HEK293T (cell line): Measurements from ENCODE around the gene XRN2.

Experiments used
- CTCF ChIA-PET: fragments of 350-600 bp; formaldehyde crosslinking; extraction: SDS; loops from one replicate; lab custom pipeline; 2021; ENCODE audit warnings: antibody characterized with exemption, inconsistent platforms; lab: Yijun Ruan, JAX
- POLR2A ChIA-PET: fragments of 350-600 bp; formaldehyde crosslinking; extraction: SDS; loops from one replicate; lab custom pipeline; 2020; ENCODE audit warnings: antibody characterized with exemption, inconsistent platforms; lab: Yijun Ruan, JAX
- DNase-seq: peaks from one replicate; pipeline ENCODE4 v3.0.0; 2012; ENCODE audit warnings: mixed read lengths; ENCODE audit errors: extremely low spot score
- ARNT ChIP-seq: fragments of 450-650 bp; IDR thresholded peaks from 2 replicates; pipeline ENCODE4 v1.6.1; 2017; ENCODE audit warnings: mild to moderate bottlenecking
- BHLHE40 ChIP-seq: fragments of 450-650 bp; IDR thresholded peaks from 2 replicates; pipeline ENCODE4 v1.6.1; 2016; ENCODE audit warnings: mild to moderate bottlenecking, moderate library complexity, borderline replicate concordance
- CTBP1 ChIP-seq: fragments of 450-650 bp; IDR thresholded peaks from 2 replicates; pipeline ENCODE4 v1.6.1; 2016; ENCODE audit warnings: borderline replicate concordance
- ELF4 ChIP-seq: fragments of 450-650 bp; IDR thresholded peaks from 2 replicates; pipeline ENCODE4 v1.6.1; 2017; ENCODE audit warnings: antibody characterized with exemption
- FOXA1 ChIP-seq: fragments of 450-650 bp; IDR thresholded peaks from 2 replicates; pipeline ENCODE4 v1.6.1; 2016; ENCODE audit warnings: mild to moderate bottlenecking
- FOXK2 ChIP-seq: fragments of 450-650 bp; IDR thresholded peaks from 2 replicates; pipeline ENCODE4 v1.6.1; 2016; ENCODE audit warnings: mild to moderate bottlenecking
- FOXM1 ChIP-seq: fragments of 450-650 bp; IDR thresholded peaks from 2 replicates; pipeline ENCODE4 v1.6.1; 2017; ENCODE audit warnings: mild to moderate bottlenecking, borderline replicate concordance
- HDGF ChIP-seq: fragments of 450-650 bp; IDR thresholded peaks from 2 replicates; pipeline ENCODE4 v1.6.1; 2017; ENCODE audit warnings: antibody characterized with exemption, borderline replicate concordance
- L3MBTL2 ChIP-seq: fragments of 450-650 bp; conservative IDR thresholded peaks from 2 replicates; pipeline ENCODE4 v1.6.1; 2016; ENCODE audit warnings: mild to moderate bottlenecking
- LEF1 ChIP-seq: fragments of 450-650 bp; IDR thresholded peaks from 2 replicates; pipeline ENCODE4 v1.6.1; 2017; ENCODE audit warnings: mild to moderate bottlenecking, borderline replicate concordance
- NFRKB ChIP-seq: fragments of 450-650 bp; IDR thresholded peaks from 2 replicates; pipeline ENCODE4 v1.6.1; 2016; ENCODE audit warnings: mild to moderate bottlenecking, moderate library complexity
- SP1 ChIP-seq: fragments of 450-650 bp; IDR thresholded peaks from 2 replicates; pipeline ENCODE4 v1.6.1; 2017
- SUZ12 ChIP-seq: fragments of 450-650 bp; IDR thresholded peaks from 2 replicates; pipeline ENCODE4 v1.6.1; 2016; ENCODE audit warnings: mild to moderate bottlenecking
- TARDBP ChIP-seq: fragments of 450-650 bp; IDR thresholded peaks from 2 replicates; pipeline ENCODE4 v1.6.1; 2016
- ZNF384 ChIP-seq: fragments of 450-650 bp; IDR thresholded peaks from 2 replicates; pipeline ENCODE4 v1.6.1; 2016
- TF ChIP-seq, protein P1 (sequence below): fragments of 450-650 bp; IDR thresholded peaks from 2 replicates; pipeline ENCODE4 v1.6.1; 2016

The XRN2 gene

DNA sequence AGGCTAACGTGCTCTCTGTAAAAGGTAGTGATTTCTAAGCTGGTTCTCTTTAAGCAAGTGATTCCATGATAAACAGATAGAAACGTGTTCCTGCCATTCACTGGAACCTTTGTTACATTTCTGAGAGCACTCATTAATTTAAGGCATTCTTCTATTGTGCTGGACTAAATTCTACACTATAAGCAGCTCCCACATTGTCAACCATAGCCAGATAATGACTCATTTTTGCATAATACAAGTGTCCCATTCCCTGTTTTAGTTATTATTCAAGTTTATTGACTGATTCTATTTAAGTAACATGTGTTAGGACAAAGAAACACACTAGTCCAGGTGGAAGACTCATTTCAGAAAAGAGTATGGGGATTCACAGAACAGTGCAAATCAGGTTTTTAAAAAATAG is 13.5 kb upstream of the XRN2 start:
- no peak for TF ChIP-seq L3MBTL2
- no peak for TF ChIP-seq ARNT
- TF ChIP-seq TARDBP: no peak
- no peak for TF ChIP-seq ELF4
- no peak for TF ChIP-seq CTBP1
- no peak for TF ChIP-seq FOXM1
- TF ChIP-seq, protein P1, sequence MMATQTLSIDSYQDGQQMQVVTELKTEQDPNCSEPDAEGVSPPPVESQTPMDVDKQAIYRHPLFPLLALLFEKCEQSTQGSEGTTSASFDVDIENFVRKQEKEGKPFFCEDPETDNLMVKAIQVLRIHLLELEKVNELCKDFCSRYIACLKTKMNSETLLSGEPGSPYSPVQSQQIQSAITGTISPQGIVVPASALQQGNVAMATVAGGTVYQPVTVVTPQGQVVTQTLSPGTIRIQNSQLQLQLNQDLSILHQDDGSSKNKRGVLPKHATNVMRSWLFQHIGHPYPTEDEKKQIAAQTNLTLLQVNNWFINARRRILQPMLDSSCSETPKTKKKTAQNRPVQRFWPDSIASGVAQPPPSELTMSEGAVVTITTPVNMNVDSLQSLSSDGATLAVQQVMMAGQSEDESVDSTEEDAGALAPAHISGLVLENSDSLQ: no peak
- TF ChIP-seq SP1: no peak
- no peak for TF ChIP-seq FOXK2
- no peak for TF ChIP-seq FOXA1
- no peak for TF ChIP-seq HDGF
- TF ChIP-seq NFRKB: no peak
- POLR2A ChIA-PET: interaction anchor here (0.7 to 3.2 kb wide), 2 partner anchors 13 to 233 kb away, joined by 3 to 14 read pairs; partner anchors contain the start of gene XRN2
- CTCF ChIA-PET: interaction anchor here (0.5 kb wide), 1 partner anchor 75 kb away, joined by 3 read pairs; no protein-coding TSS in a partner anchor
- no peak for DNase-seq

- DNase-seq: no peak
- CTCF ChIA-PET: no interaction called here
- POLR2A ChIA-PET: no interaction called here
- no peak for TF ChIP-seq SUZ12
- no peak for TF ChIP-seq ZNF384
- no peak for TF ChIP-seq TARDBP
- TF ChIP-seq L3MBTL2: no peak
- TF ChIP-seq FOXA1: no peak
- TF ChIP-seq FOXK2: no peak
- TF ChIP-seq, protein P1: no peak
- TF ChIP-seq SP1: no peak
- TF ChIP-seq NFRKB: no peak
- TF ChIP-seq BHLHE40: no peak
- no peak for TF ChIP-seq ARNT
- no peak for TF ChIP-seq LEF1
- no peak for TF ChIP-seq ELF4
Observed at GRCh38 chr20:21291026-21291425, 12.1 kb upstream of the XRN2 start.

- CTCF ChIA-PET: no interaction called here
- TF ChIP-seq CTBP1 (no peak), ELF4 (no peak), HDGF (no peak), LEF1 (no peak), TARDBP (no peak), FOXM1 (no peak), NFRKB (no peak), ZNF384 (no peak), BHLHE40 (no peak), SUZ12 (no peak), L3MBTL2 (no peak)
- TF ChIP-seq, protein P1: no peak
- no peak for DNase-seq
- POLR2A ChIA-PET: no interaction called here
Observed at GRCh38 chr20:21294755-21295154, 8.4 kb upstream of the XRN2 start.

- TF ChIP-seq CTBP1 (no peak), FOXK2 (no peak), ZNF384 (no peak), ELF4 (no peak), HDGF (no peak), SP1 (no peak), SUZ12 (no peak), L3MBTL2 (no peak), NFRKB (no peak)
- ChIA-PET CTCF (no interaction called here), POLR2A (interaction anchor here (1.5 to 2.5 kb wide), 6 partner anchors 12 to 219 kb away, joined by 3 to 14 read pairs (median 4); no protein-coding TSS in a partner anchor)
- no peak for DNase-seq
Observed at GRCh38 chr20:21301940-21302663, 1.0 kb upstream of the XRN2 start.

GRCh38 chr20:21302664-21303060 is 469 bp upstream of the XRN2 start:
- DNase-seq: no peak
- CTCF ChIA-PET: no interaction called here
- POLR2A ChIA-PET: interaction anchor here (0.9 to 2.5 kb wide), 11 partner anchors 12 to 219 kb away, joined by 3 to 14 read pairs (median 4); no protein-coding TSS in a partner anchor
- TF ChIP-seq ZNF384 (no peak), SUZ12 (no peak), TARDBP (no peak), FOXK2 (no peak), SP1 (no peak), ARNT (no peak), NFRKB (no peak), FOXM1 (no peak), LEF1 (no peak), CTBP1 (no peak)
